NCI-H345 (cell line): ENCODE measurements around the gene CCDC14.
A peak's percentile ranks its signal among the peaks of the same experiment; 100 is the strongest.
"Not testable (repeated sequence)": the region's sequence is repeated elsewhere in the genome, so short reads cannot be mapped to it uniquely, and the experiment has no call there.

Experiments
- DNase-seq: peaks from one replicate; lab custom pipeline; 2025; lab: John Stamatoyannopoulos, UW

CCDC14 gene

GRCh38 chr3:123907720-123908119 lies 53.3 kb downstream of the CCDC14 start:
- no peak for DNase-seq

GRCh38 chr3:123899300-123899865 lies 61.6 kb downstream of the CCDC14 start:
- no peak for DNase-seq

- DNase-seq: no peak
Observed at GRCh38 chr3:123893012-123893411, 68.0 kb downstream of the CCDC14 start.

- DNase-seq: no peak
Observed at GRCh38 chr3:123892195-123892594, 68.8 kb downstream of the CCDC14 start.

GRCh38 chr3:123890991-123891390 lies 70.0 kb downstream of the CCDC14 start:
- not testable (repeated sequence) for DNase-seq

- not testable (repeated sequence) for DNase-seq
Observed at GRCh38 chr3:123890162-123890561, 70.9 kb downstream of the CCDC14 start.

GRCh38 chr3:123884993-123885392 lies 76.0 kb downstream of the CCDC14 start:
- no peak for DNase-seq

GRCh38 chr3:123884203-123884831 lies 76.7 kb downstream of the CCDC14 start, which contains the start of gene MYLK:
TSS of gene MYLK (minus strand) at chr3:123884332. CDS start at chr3:123793841, 90,491 bp downstream.
- peak; percentile 58 for DNase-seq

GRCh38 chr3:123883701-123884202 lies 77.3 kb downstream of the CCDC14 start:
- no peak for DNase-seq

GRCh38 chr3:123883111-123883510 lies 77.9 kb downstream of the CCDC14 start:
- DNase-seq: peak; percentile 22

GRCh38 chr3:123881771-123882170 lies 79.3 kb downstream of the CCDC14 start:
- DNase-seq: peak; percentile 21

GRCh38 chr3:123880998-123881561 lies 79.9 kb downstream of the CCDC14 start:
- peak; percentile 48 for DNase-seq

- DNase-seq: no peak
Observed at GRCh38 chr3:123878807-123879206, 82.2 kb downstream of the CCDC14 start.

GRCh38 chr3:123877965-123878364 lies 83.1 kb downstream of the CCDC14 start:
- DNase-seq: no peak

- DNase-seq: no peak
Observed at GRCh38 chr3:123877466-123877865, 83.6 kb downstream of the CCDC14 start.

GRCh38 chr3:123876858-123877257 lies 84.2 kb downstream of the CCDC14 start:
- no peak for DNase-seq

GRCh38 chr3:123872621-123873020 lies 88.4 kb downstream of the CCDC14 start:
- no peak for DNase-seq

- peak; percentile 87 for DNase-seq
Observed at GRCh38 chr3:123871946-123872345, 89.1 kb downstream of the CCDC14 start.

- no peak for DNase-seq
Observed at GRCh38 chr3:123870033-123870432, 91.0 kb downstream of the CCDC14 start.

GRCh38 chr3:123869165-123869564 lies 91.9 kb downstream of the CCDC14 start:
- DNase-seq: no peak

GRCh38 chr3:123864706-123865105 lies 96.3 kb downstream of the CCDC14 start:
- no peak for DNase-seq
